Esophagus muscularis mucosa (tissue), 4 donors: ENCODE data around the gene MRC2. TPM values are rescaled to one million over a fixed set of nuclear protein-coding genes. Genes with fewer than 3 reads are reported as not detected.

Source experiments
- DNase-seq: peaks from one replicate; pipeline ENCODE4 v3.0.0-alpha.2; 2017; ENCODE audit errors: extremely low spot score
- H3K27ac ChIP-seq, 4 donors: fragments of 200-600 bp; sonication (generic); replicated peaks in 1 of 4; 1 replicate in 3 of 4; 2 replicates in 1 of 4; pipeline ENCODE4 v1.5.1; 2016 to 2019; ENCODE audit warnings: mild to moderate bottlenecking in 1 of 4
- H3K27me3 ChIP-seq, 4 donors: fragments of 200-600 bp; sonication (generic); one replicate each; pipeline versions ENCODE4 v1.5.1 to v1.6.0; 2016 to 2019
- H3K36me3 ChIP-seq, 4 donors: fragments of 200-600 bp; sonication (generic); one replicate each; pipeline ENCODE4 v1.5.1; 2016 to 2019
- H3K4me1 ChIP-seq, 4 donors: fragments of 200-600 bp; sonication (generic); one replicate each; pipeline ENCODE4 v1.5.1; 2016 to 2019
- H3K4me3 ChIP-seq, 4 donors: fragments of 200-600 bp; sonication (generic); 1 replicate in 2 of 4; 2 replicates in 2 of 4; pipeline ENCODE4 v1.5.1; 2016 to 2019; ENCODE audit warnings: mild to moderate bottlenecking in 4 of 4, moderate library complexity in 1 of 4
- H3K9me3 ChIP-seq, 4 donors: fragments of 200-600 bp; sonication (generic); 1 replicate in 3 of 4; 2 replicates in 1 of 4; pipeline ENCODE4 v1.5.1; 2016 to 2019
- CTCF ChIP-seq, 3 experiments: fragments of 200-600 bp in 2 of 3; fragments of 450-650 bp in 1 of 3; sonication (generic) in 2 of 3; IDR thresholded peaks; one replicate each; pipeline ENCODE4 v1.5.1; 2017 to 2019; ENCODE audit warnings: antibody characterized with exemption in 3 of 3, mild to moderate bottlenecking in 2 of 3, moderate library complexity in 1 of 3
- EP300 ChIP-seq: sonication (generic); formaldehyde crosslinking; IDR thresholded peaks from one replicate; pipeline ENCODE4 v1.6.1; 2017; ENCODE audit warnings: antibody characterized with exemption
- POLR2A ChIP-seq: fragments of 450-650 bp; IDR thresholded peaks from one replicate; pipeline ENCODE4 v1.6.1; 2017; ENCODE audit warnings: antibody characterized with exemption, moderate library complexity, mild to moderate bottlenecking, low read depth
- POLR2AphosphoS5 ChIP-seq, 2 donors: sonication (generic); formaldehyde crosslinking; IDR thresholded peaks; one replicate each; pipeline ENCODE4 v1.6.1; 2017; ENCODE audit warnings: antibody characterized with exemption in 2 of 2
- WGBS: methylation state at CpG from one replicate; pipeline ENCODE4 v1.1.5; 2018; 5-methylcytosine and 5-hydroxymethylcytosine counted together
- intact Hi-C: fragments of 100-400 bp; cut with DNase I; formaldehyde crosslinking; loops from one replicate; pipeline ENCODE4 v1.15.1; 2023
- total RNA-seq, 4 donors: library from RNA; depleted of rRNA; stranded (reverse); fragments of >200 nt; gene quantifications; one replicate each; pipeline versions ENCODE4 v1.1.0 to v1.2.1, GENCODE V29; 2016

The MRC2 gene
- total RNA-seq, 4 donors from 2014 or later, result 31.0 to 57.7 (median 40.4) TPM

GRCh38 chr17:62725791-62726249 is 98.3 kb downstream of the MRC2 start:
- no peak for TF ChIP-seq POLR2A
- no peak for TF ChIP-seq POLR2AphosphoS5 (IDR thresholded peaks at IDR 0.05)
- TF ChIP-seq CTCF (IDR thresholded peaks at IDR 0.05), result no peak
- no peak for TF ChIP-seq EP300
- intact Hi-C loops, result no loop called here
- 62% methylated on average over 5 of the region's 5 CpGs for WGBS
- no peak for DNase-seq
- no peaks in the 10 kb centered on the region for H3K36me3 ChIP-seq
- H3K9me3 ChIP-seq, result no peaks in the 10 kb centered on the region
- H3K4me3 ChIP-seq, result no peak overlapping the region
- no peaks in the 10 kb centered on the region for H3K4me1 ChIP-seq
- H3K27ac ChIP-seq, result no peak overlapping the region
- H3K27me3 ChIP-seq, result peaks cover 0 to 21% (median 0%) of the 10 kb centered on the region in 4 donors

GRCh38 chr17:62727916-62728672 is 100.6 kb downstream of the MRC2 start:
- Histone ChIP-seq H3K27me3 (peaks cover 0 to 21% (median 0%) of the 10 kb centered on the region in 4 donors), H3K4me1 (no peaks in the 10 kb centered on the region), H3K27ac (no peak overlapping the region), H3K4me3 (no peak overlapping the region), H3K36me3 (no peaks in the 10 kb centered on the region), H3K9me3 (no peaks in the 10 kb centered on the region)
- TF ChIP-seq CTCF (IDR thresholded peaks at IDR 0.05), result no peak
- TF ChIP-seq EP300, result no peak
- no peak for TF ChIP-seq POLR2A
- TF ChIP-seq POLR2AphosphoS5 (IDR thresholded peaks at IDR 0.05), result no peak
- DNase-seq, result no peak
- WGBS, result 71% methylated on average over 6 of the region's 6 CpGs
- intact Hi-C loops, result no loop called here

- no peak for DNase-seq
- no peak overlapping the region for H3K27ac ChIP-seq
- no peaks in the 10 kb centered on the region for H3K36me3 ChIP-seq
- intact Hi-C loops, result no loop called here
- TF ChIP-seq POLR2AphosphoS5 (IDR thresholded peaks at IDR 0.05) (no peak), CTCF (IDR thresholded peaks at IDR 0.05) (no peak), POLR2A (no peak), EP300 (no peak)
- H3K27me3 ChIP-seq, result peaks cover 0 to 8% (median 0%) of the 10 kb centered on the region in 4 donors
- H3K4me3 ChIP-seq, result no peak overlapping the region
- WGBS, result 92% methylated on average over 5 of the region's 5 CpGs
- H3K9me3 ChIP-seq, result no peaks in the 10 kb centered on the region
- H3K4me1 ChIP-seq, result no peaks in the 10 kb centered on the region
Observed at GRCh38 chr17:62732125-62732524, 104.7 kb downstream of the MRC2 start.

- Histone ChIP-seq H3K36me3 (no peaks in the 10 kb centered on the region), H3K27me3 (no peaks in the 10 kb centered on the region), H3K9me3 (no peaks in the 10 kb centered on the region), H3K4me1 (no peaks in the 10 kb centered on the region), H3K4me3 (no peak overlapping the region), H3K27ac (no peak overlapping the region)
- intact Hi-C loops, result no loop called here
- 84% methylated on average over 7 of the region's 7 CpGs for WGBS
- no peak for TF ChIP-seq EP300
- no peak for TF ChIP-seq CTCF (IDR thresholded peaks at IDR 0.05)
- no peak for TF ChIP-seq POLR2AphosphoS5 (IDR thresholded peaks at IDR 0.05)
- no peak for TF ChIP-seq POLR2A
- no peak for DNase-seq
Observed at GRCh38 chr17:62735044-62735651, 107.7 kb downstream of the MRC2 start.
